Esophagus (tissue), 2 donors: ENCODE data around the gene LHFPL5. TPM values are rescaled to one million over a fixed set of nuclear protein-coding genes. Genes with fewer than 3 reads are reported as not detected.

Source experiments
- H3K27ac ChIP-seq, 2 donors: one replicate each; pipeline ENCODE4 v1.5.1; 2013; ENCODE audit warnings: low read depth in 2 of 2, mild to moderate bottlenecking in 2 of 2, inconsistent platforms in 1 of 2, low read length in 1 of 2, moderate library complexity in 1 of 2
- H3K27me3 ChIP-seq, 2 donors: one replicate each; pipeline ENCODE4 v1.6.1; 2013; ENCODE audit warnings: low read length in 2 of 2, control low read depth in 1 of 2, mild to moderate bottlenecking in 1 of 2; ENCODE audit not compliant: insufficient read depth in 2 of 2, control insufficient read depth in 1 of 2
- H3K36me3 ChIP-seq, 2 donors: one replicate each; pipeline ENCODE4 v1.6.1; 2013; ENCODE audit warnings: low read length in 1 of 2; ENCODE audit not compliant: control insufficient read depth in 2 of 2, insufficient read depth in 2 of 2
- H3K4me1 ChIP-seq, 2 donors: one replicate each; pipeline ENCODE4 v1.6.1; 2013; ENCODE audit warnings: low read length in 1 of 2; ENCODE audit not compliant: control insufficient read depth in 2 of 2, insufficient read depth in 2 of 2
- H3K4me3 ChIP-seq, 2 donors: one replicate each; pipeline ENCODE4 v1.5.1; 2013; ENCODE audit warnings: low read length in 2 of 2, mild to moderate bottlenecking in 2 of 2, low read depth in 1 of 2, moderate library complexity in 1 of 2
- H3K9me3 ChIP-seq, 2 donors: one replicate each; pipeline ENCODE4 v1.6.1; 2013; ENCODE audit warnings: mild to moderate bottlenecking in 2 of 2, low read depth in 1 of 2, low read length in 1 of 2, moderate library complexity in 1 of 2; ENCODE audit not compliant: control insufficient read depth in 2 of 2, insufficient read depth in 1 of 2
- WGBS, 2 donors: extraction: QIAGEN DNeasy Blood & Tissue Kit; methylation state at CpG; one replicate each; pipeline ENCODE4 v1.1.7; 2013; 5-methylcytosine and 5-hydroxymethylcytosine counted together
- polyA plus RNA-seq, 2 donors: library from polyadenylated mRNA; stranded (reverse); fragments of 200-250 nt; gene quantifications; one replicate each; pipeline ENCODE4 v1.2.3, GENCODE V29; 2013
- donor health status: healthy with polysubstance abuse.
- donor health status: Bipolar disorder and iron deficiency.

LHFPL5 gene
- polyA plus RNA-seq, 2 donors: not detected

- no peaks in the 10 kb centered on the region for H3K36me3 ChIP-seq
- no peak overlapping the region for H3K27ac ChIP-seq
- peaks cover 0 to 5% of the 10 kb centered on the region in 2 donors for H3K27me3 ChIP-seq
- peaks cover 0 to 5% of the 10 kb centered on the region in 2 donors for H3K4me1 ChIP-seq
- H3K4me3 ChIP-seq: no peak overlapping the region
- 74 to 77% methylated on average over 10 of the region's 10 CpGs for WGBS, 2 donors
- H3K9me3 ChIP-seq: no peaks in the 10 kb centered on the region
These were observed 27.6 kb upstream of the LHFPL5 start for GRCh38 chr6:35777356-35778102.

- Histone ChIP-seq H3K27me3 (peaks cover 0 to 5% of the 10 kb centered on the region in 2 donors), H3K4me3 (no peak overlapping the region), H3K27ac (no peak overlapping the region), H3K4me1 (peaks cover 0 to 5% of the 10 kb centered on the region in 2 donors), H3K36me3 (no peaks in the 10 kb centered on the region), H3K9me3 (no peaks in the 10 kb centered on the region)
- 78 to 89% methylated on average over 2 of the region's 2 CpGs for WGBS, 2 donors
These were observed 26.7 kb upstream of the LHFPL5 start for GRCh38 chr6:35778437-35778836.

DNA sequence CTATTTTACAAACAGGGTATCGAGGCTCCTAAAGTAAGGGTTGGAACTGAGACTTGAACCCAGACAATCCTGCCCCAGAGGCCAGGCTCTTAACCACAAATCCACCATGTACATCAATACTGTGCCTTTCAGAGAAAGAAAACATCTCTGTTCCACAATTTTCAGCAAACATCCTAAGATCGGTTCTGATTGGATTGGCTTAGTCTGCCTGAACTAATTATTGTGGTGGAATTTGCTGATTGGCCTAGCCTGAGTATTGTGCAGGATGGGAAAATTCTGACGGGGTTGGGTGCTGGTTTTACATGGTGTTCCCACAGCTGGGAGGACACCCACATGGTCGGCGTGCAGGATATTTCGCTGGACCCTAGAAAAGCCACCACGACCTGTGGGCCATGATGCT is 24.4 kb upstream of the LHFPL5 start, which contains the start of gene CLPSL1:
Gene CLPSL1, plus strand, starts transcription at position 301 of the 400 bp plus-strand sequence. Its CDS starts 92 bp downstream, at position 393.
- H3K27me3 ChIP-seq: peaks cover 0 to 5% of the 10 kb centered on the region in 2 donors
- H3K27ac ChIP-seq: no peak within 1 kb of the TSS
- peaks cover 0 to 5% of the 10 kb centered on the region in 2 donors for H3K4me1 ChIP-seq
- H3K36me3 ChIP-seq: no peaks in the 10 kb centered on the region
- 82 to 85% methylated on average over 7 of the region's 7 CpGs for WGBS, 2 donors
- no peak within 1 kb of the TSS for H3K4me3 ChIP-seq
- H3K9me3 ChIP-seq: no peaks in the 10 kb centered on the region

- no peak overlapping the region for H3K4me3 ChIP-seq
- no peaks in the 10 kb centered on the region for H3K36me3 ChIP-seq
- H3K4me1 ChIP-seq: peaks cover 0 to 5% of the 10 kb centered on the region in 2 donors
- peaks cover 0 to 8% of the 10 kb centered on the region in 2 donors for H3K27me3 ChIP-seq
- no peaks in the 10 kb centered on the region for H3K9me3 ChIP-seq
- WGBS, 2 donors: 94 to 100% methylated on average over 2 of the region's 2 CpGs
- H3K27ac ChIP-seq: no peak overlapping the region
These were observed 23.9 kb upstream of the LHFPL5 start for GRCh38 chr6:35781290-35781689.

GRCh38 chr6:35782424-35782823 is 22.7 kb upstream of the LHFPL5 start:
- H3K4me1 ChIP-seq: no peaks in the 10 kb centered on the region
- no peaks in the 10 kb centered on the region for H3K36me3 ChIP-seq
- no peak overlapping the region for H3K27ac ChIP-seq
- 45 to 51% methylated on average over 3 of the region's 3 CpGs for WGBS, 2 donors
- no peak overlapping the region for H3K4me3 ChIP-seq
- no peaks in the 10 kb centered on the region for H3K9me3 ChIP-seq
- H3K27me3 ChIP-seq: peaks cover 0 to 6% of the 10 kb centered on the region in 2 donors

DNA sequence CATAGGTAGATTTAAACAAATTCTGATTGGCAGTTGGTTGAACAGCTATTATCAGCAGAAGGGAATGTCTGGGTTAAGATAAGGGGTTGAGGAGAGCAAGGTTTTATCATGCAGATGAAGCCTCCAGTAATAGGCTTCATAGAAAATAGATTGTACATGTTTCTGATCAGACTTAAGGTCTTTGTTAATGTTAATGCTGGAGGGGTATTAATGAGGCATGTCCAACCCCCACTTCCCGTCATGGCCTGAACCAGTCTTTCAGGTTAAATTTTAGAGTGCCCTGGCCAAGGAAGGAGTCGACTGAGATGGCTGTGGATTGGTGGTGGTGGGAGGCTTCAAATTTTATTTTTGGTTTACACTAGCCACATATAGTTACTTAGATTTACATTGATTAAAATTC is 21.0 kb upstream of the LHFPL5 start:
- no peak overlapping the region for H3K27ac ChIP-seq
- 48 to 49% methylated on average over 2 of the region's 2 CpGs for WGBS, 2 donors
- H3K4me3 ChIP-seq: no peak overlapping the region
- H3K4me1 ChIP-seq: no peaks in the 10 kb centered on the region
- no peaks in the 10 kb centered on the region for H3K9me3 ChIP-seq
- H3K27me3 ChIP-seq: peaks cover 0 to 12% of the 10 kb centered on the region in 2 donors
- H3K36me3 ChIP-seq: no peaks in the 10 kb centered on the region

DNA sequence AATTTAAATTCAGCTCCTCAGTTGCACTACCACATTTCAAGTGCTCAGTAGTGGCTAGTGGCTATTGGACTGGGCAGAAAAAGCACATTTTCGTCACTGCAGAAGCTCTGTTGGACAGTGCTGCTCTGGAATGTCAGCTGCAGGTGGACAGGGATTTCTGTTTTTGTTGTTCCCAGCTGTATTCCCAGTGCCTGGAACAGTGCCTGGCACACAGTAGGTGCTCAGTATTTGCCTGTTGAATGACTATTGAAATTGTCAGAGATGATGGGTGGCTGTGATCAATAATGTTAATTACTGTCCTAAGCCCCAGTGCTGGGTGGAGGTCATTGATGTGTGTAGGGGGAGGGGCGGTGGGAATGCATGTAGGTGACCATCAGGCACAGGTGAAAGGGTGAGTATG is 18.9 kb upstream of the LHFPL5 start:
- peaks cover 0 to 14% of the 10 kb centered on the region in 2 donors for H3K27me3 ChIP-seq
- no peaks in the 10 kb centered on the region for H3K36me3 ChIP-seq
- WGBS, 2 donors: 65 to 70% methylated on average over 2 of the region's 2 CpGs
- no peak overlapping the region for H3K4me3 ChIP-seq
- no peaks in the 10 kb centered on the region for H3K9me3 ChIP-seq
- no peak overlapping the region for H3K27ac ChIP-seq
- no peaks in the 10 kb centered on the region for H3K4me1 ChIP-seq

- Histone ChIP-seq H3K4me3 (no peak overlapping the region), H3K36me3 (no peaks in the 10 kb centered on the region), H3K4me1 (no peaks in the 10 kb centered on the region), H3K9me3 (no peaks in the 10 kb centered on the region), H3K27ac (no peak overlapping the region), H3K27me3 (peaks cover 0 to 14% of the 10 kb centered on the region in 2 donors)
- WGBS, 2 donors: 23 to 46% methylated on average over 25 of the region's 25 CpGs
These were observed 18.3 kb upstream of the LHFPL5 start for GRCh38 chr6:35786810-35787209.

GRCh38 chr6:35787266-35788218 is 17.6 kb upstream of the LHFPL5 start:
- Histone ChIP-seq H3K9me3 (no peaks in the 10 kb centered on the region), H3K4me3 (no peak overlapping the region), H3K36me3 (no peaks in the 10 kb centered on the region), H3K27ac (no peak overlapping the region), H3K27me3 (peaks cover 0 to 14% of the 10 kb centered on the region in 2 donors), H3K4me1 (no peaks in the 10 kb centered on the region)
- WGBS, 2 donors: 64 to 67% methylated on average over 13 of the region's 13 CpGs
